Measurements from ENCODE around the gene ANTXRL.
"Not testable (repeated sequence)": the region's sequence is repeated elsewhere in the genome, so short reads cannot be mapped to it uniquely, and the experiment has no call there.

Gene ANTXRL

GRCh38 chr10:46310143-46310514, 23.3 kb downstream of the ANTXRL start:
- DNase-seq = no peak

- no peak for DNase-seq
Measured at GRCh38 chr10:46310851-46311250, 24.1 kb downstream of the ANTXRL start.

GRCh38 chr10:46311501-46311951, 24.7 kb downstream of the ANTXRL start:
- DNase-seq = no peak

- not testable (repeated sequence) for DNase-seq
Measured at GRCh38 chr10:46311961-46312431, 25.2 kb downstream of the ANTXRL start.

GRCh38 chr10:46312953-46313352, 26.2 kb downstream of the ANTXRL start:
- DNase-seq = no peak

- DNase-seq = no peak
Measured at GRCh38 chr10:46314071-46314470, 27.3 kb downstream of the ANTXRL start.

- not testable (repeated sequence) for DNase-seq
Measured at GRCh38 chr10:46315071-46315860, 28.5 kb downstream of the ANTXRL start.

GRCh38 chr10:46317370-46317769, 30.6 kb downstream of the ANTXRL start:
- DNase-seq = no peak

- no peak for DNase-seq
Measured at GRCh38 chr10:46317889-46318288, 31.1 kb downstream of the ANTXRL start.

- no peak for DNase-seq
Measured at GRCh38 chr10:46318799-46319198, 32.0 kb downstream of the ANTXRL start.

GRCh38 chr10:46319389-46319788, 32.6 kb downstream of the ANTXRL start:
- DNase-seq = no peak

GRCh38 chr10:46321770-46322169, 35.0 kb downstream of the ANTXRL start:
- no peak for DNase-seq

- no peak for DNase-seq
Measured at GRCh38 chr10:46323176-46323575, 36.4 kb downstream of the ANTXRL start.

- no peak for DNase-seq
Measured at GRCh38 chr10:46325021-46325420, 38.2 kb downstream of the ANTXRL start.

GRCh38 chr10:46326066-46326465, 39.3 kb downstream of the ANTXRL start:
- no peak for DNase-seq

- no peak for DNase-seq
Measured at GRCh38 chr10:46326971-46327370, 40.2 kb downstream of the ANTXRL start.

- no peak for DNase-seq
Measured at GRCh38 chr10:46327685-46328084, 40.9 kb downstream of the ANTXRL start.

GRCh38 chr10:46328853-46329689, 42.3 kb downstream of the ANTXRL start:
- no peak for DNase-seq

- no peak for DNase-seq
Measured at GRCh38 chr10:46329690-46330016, 42.9 kb downstream of the ANTXRL start.

GRCh38 chr10:46330894-46331293, 44.1 kb downstream of the ANTXRL start:
- DNase-seq = no peak

GRCh38 chr10:46365484-46365883, 78.7 kb downstream of the ANTXRL start:
- DNase-seq = not testable (repeated sequence)

- not testable (repeated sequence) for DNase-seq
Measured at GRCh38 chr10:46367209-46367608, 80.4 kb downstream of the ANTXRL start.

GRCh38 chr10:46367666-46368240, 81.0 kb downstream of the ANTXRL start:
- DNase-seq = not testable (repeated sequence)

GRCh38 chr10:46368956-46369355, 82.2 kb downstream of the ANTXRL start:
- DNase-seq = not testable (repeated sequence)

Measured in DMS79 (cell line).